ENCODE data around the gene SBK3.
"Not testable (repeated sequence)": the region's sequence is repeated elsewhere in the genome, so short reads cannot be mapped to it uniquely, and the experiment has no call there.

SBK3 gene

GRCh38 chr19:55539090-55539984, 6.0 kb downstream of the SBK3 start:
- H3K4me1 Mint-ChIP-seq (ENCODE audit: low read depth) = no peaks in the 10 kb centered on the region
- H3K36me3 Mint-ChIP-seq (ENCODE audit: low read depth) = no peaks in the 10 kb centered on the region
- no peak overlapping the region for H3K4me3 Mint-ChIP-seq
- H3K27ac Mint-ChIP-seq = no peak overlapping the region
- no peaks in the 10 kb centered on the region for H3K27me3 Mint-ChIP-seq
- H3K9me3 Mint-ChIP-seq = peaks cover 3% of the 10 kb centered on the region

- H3K27ac Mint-ChIP-seq = no peak overlapping the region
- H3K27me3 Mint-ChIP-seq = no peaks in the 10 kb centered on the region
- no peak overlapping the region for H3K4me3 Mint-ChIP-seq
- no peaks in the 10 kb centered on the region for H3K9me3 Mint-ChIP-seq
- H3K36me3 Mint-ChIP-seq (ENCODE audit: low read depth) = no peaks in the 10 kb centered on the region
- H3K4me1 Mint-ChIP-seq (ENCODE audit: low read depth) = no peaks in the 10 kb centered on the region
Measured at GRCh38 chr19:55538132-55538531, 7.2 kb downstream of the SBK3 start.

GRCh38 chr19:55537741-55538111, 7.6 kb downstream of the SBK3 start:
- Mint-ChIP-seq H3K27ac (no peak overlapping the region), H3K4me3 (no peak overlapping the region), H3K27me3 (no peaks in the 10 kb centered on the region), H3K36me3 (ENCODE audit: low read depth) (no peaks in the 10 kb centered on the region), H3K9me3 (no peaks in the 10 kb centered on the region), H3K4me1 (ENCODE audit: low read depth) (no peaks in the 10 kb centered on the region)

- Mint-ChIP-seq H3K4me3 (no peak within 1 kb of the TSS), H3K36me3 (ENCODE audit: low read depth) (no peaks in the 10 kb centered on the region), H3K4me1 (ENCODE audit: low read depth) (no peaks in the 10 kb centered on the region), H3K27me3 (no peaks in the 10 kb centered on the region), H3K27ac (no peak within 1 kb of the TSS), H3K9me3 (no peaks in the 10 kb centered on the region)
Measured at GRCh38 chr19:55536951-55537740, 8.2 kb downstream of the SBK3 start, which contains the start of gene SBK2. Gene SBK2, minus strand, starts transcription at chr19:55537133. Its CDS starts 839 bp downstream, at chr19:55536294.

GRCh38 chr19:55536366-55536765, 9.0 kb downstream of the SBK3 start:
- Mint-ChIP-seq H3K9me3 (no peaks in the 10 kb centered on the region), H3K4me3 (no peak overlapping the region), H3K4me1 (ENCODE audit: low read depth) (no peaks in the 10 kb centered on the region), H3K27me3 (no peaks in the 10 kb centered on the region), H3K36me3 (ENCODE audit: low read depth) (no peaks in the 10 kb centered on the region), H3K27ac (no peak overlapping the region)

GRCh38 chr19:55535965-55536350, 9.4 kb downstream of the SBK3 start:
- no peaks in the 10 kb centered on the region for H3K9me3 Mint-ChIP-seq
- no peak overlapping the region for H3K4me3 Mint-ChIP-seq
- no peaks in the 10 kb centered on the region for H3K4me1 Mint-ChIP-seq (ENCODE audit: low read depth)
- no peaks in the 10 kb centered on the region for H3K27me3 Mint-ChIP-seq
- H3K36me3 Mint-ChIP-seq (ENCODE audit: low read depth) = no peaks in the 10 kb centered on the region
- H3K27ac Mint-ChIP-seq = no peak overlapping the region

GRCh38 chr19:55535173-55535964, 10.0 kb downstream of the SBK3 start:
- no peaks in the 10 kb centered on the region for H3K4me1 Mint-ChIP-seq (ENCODE audit: low read depth)
- H3K27ac Mint-ChIP-seq = no peak overlapping the region
- H3K4me3 Mint-ChIP-seq = no peak overlapping the region
- H3K36me3 Mint-ChIP-seq (ENCODE audit: low read depth) = no peaks in the 10 kb centered on the region
- H3K27me3 Mint-ChIP-seq = no peaks in the 10 kb centered on the region
- H3K9me3 Mint-ChIP-seq = no peaks in the 10 kb centered on the region

GRCh38 chr19:55534280-55534679, 11.1 kb downstream of the SBK3 start:
- not testable (repeated sequence) for H3K4me3 Mint-ChIP-seq; H3K9me3 Mint-ChIP-seq; H3K27me3 Mint-ChIP-seq; H3K27ac Mint-ChIP-seq; H3K4me1 Mint-ChIP-seq (ENCODE audit: low read depth); H3K36me3 Mint-ChIP-seq (ENCODE audit: low read depth)

GRCh38 chr19:55530996-55531395, 14.3 kb downstream of the SBK3 start:
- Mint-ChIP-seq H3K4me3 (no peak overlapping the region), H3K4me1 (ENCODE audit: low read depth) (no peaks in the 10 kb centered on the region)

GRCh38 chr19:55529636-55530234, 15.6 kb downstream of the SBK3 start:
- no peak overlapping the region for H3K27ac Mint-ChIP-seq
- H3K27me3 Mint-ChIP-seq = no peaks in the 10 kb centered on the region
- no peaks in the 10 kb centered on the region for H3K9me3 Mint-ChIP-seq
- H3K36me3 Mint-ChIP-seq (ENCODE audit: low read depth) = no peaks in the 10 kb centered on the region
- H3K4me1 Mint-ChIP-seq (ENCODE audit: low read depth) = no peaks in the 10 kb centered on the region
- H3K4me3 Mint-ChIP-seq = no peak overlapping the region

More at GRCh38 chr19:55530996-55531395, 14.3 kb downstream of the SBK3 start:
- no peaks in the 10 kb centered on the region for H3K9me3 Mint-ChIP-seq
- no peak overlapping the region for H3K27ac Mint-ChIP-seq
- no peaks in the 10 kb centered on the region for H3K36me3 Mint-ChIP-seq (ENCODE audit: low read depth)
- no peaks in the 10 kb centered on the region for H3K27me3 Mint-ChIP-seq

- H3K4me3 Mint-ChIP-seq = no peak overlapping the region
- H3K27ac Mint-ChIP-seq = no peak overlapping the region
- no peaks in the 10 kb centered on the region for H3K4me1 Mint-ChIP-seq (ENCODE audit: low read depth)
- H3K27me3 Mint-ChIP-seq = peaks cover 5% of the 10 kb centered on the region
- H3K36me3 Mint-ChIP-seq (ENCODE audit: low read depth) = no peaks in the 10 kb centered on the region
- no peaks in the 10 kb centered on the region for H3K9me3 Mint-ChIP-seq
Measured at GRCh38 chr19:55528030-55528803, 17.1 kb downstream of the SBK3 start.

GRCh38 chr19:55527197-55528029, 17.9 kb downstream of the SBK3 start:
- no peaks in the 10 kb centered on the region for H3K36me3 Mint-ChIP-seq (ENCODE audit: low read depth)
- H3K4me1 Mint-ChIP-seq (ENCODE audit: low read depth) = no peaks in the 10 kb centered on the region

More at GRCh38 chr19:55527197-55528029, 17.9 kb downstream of the SBK3 start:
- H3K4me3 Mint-ChIP-seq = no peak overlapping the region
- peaks cover 5% of the 10 kb centered on the region for H3K27me3 Mint-ChIP-seq
- H3K27ac Mint-ChIP-seq = no peak overlapping the region
- H3K9me3 Mint-ChIP-seq = no peaks in the 10 kb centered on the region

Data from stimulated activated naive CD8-positive, alpha-beta T cell treated with anti-CD3 and anti-CD28 coated beads, Interleukin-15, Interleukin-2, amounts not matched to agents 100 ng/mL and 50 ng/mL, for 24 hours (primary cell).